Uterus (tissue), 4 donors: ENCODE results near the gene PRKAB2. TPM values are rescaled to one million over a fixed set of nuclear protein-coding genes. Genes with fewer than 3 reads are reported as not detected.

Source experiments
- DNase-seq, 2 donors: peaks; one replicate each; pipeline ENCODE4 v3.0.0-alpha.2; 2019 to 2020
- H3K27ac ChIP-seq, 2 donors: fragments of 200-600 bp; sonication (generic); 1 replicate in 1 of 2; 2 replicates in 1 of 2; pipeline ENCODE4 v1.5.1; 2016 to 2018
- H3K27me3 ChIP-seq, 2 donors: fragments of 200-600 bp; sonication (generic); one replicate each; pipeline ENCODE4 v1.5.1; 2018 to 2019; ENCODE audit warnings: control low read depth in 1 of 2
- H3K36me3 ChIP-seq, 2 donors: fragments of 200-600 bp; sonication (generic); one replicate each; pipeline ENCODE4 v1.5.1; 2019; ENCODE audit warnings: control low read depth in 1 of 2
- H3K4me1 ChIP-seq, 2 donors: fragments of 200-600 bp; sonication (generic); one replicate each; pipeline ENCODE4 v1.5.1; 2018 to 2019; ENCODE audit warnings: control low read depth in 1 of 2
- H3K4me3 ChIP-seq, 2 donors: fragments of 200-600 bp; sonication (generic); 1 replicate in 1 of 2; 2 replicates in 1 of 2; pipeline ENCODE4 v1.5.1; 2018 to 2019; ENCODE audit warnings: mild to moderate bottlenecking in 1 of 2
- H3K9me3 ChIP-seq, 2 donors: fragments of 200-600 bp; sonication (generic); one replicate each; pipeline ENCODE4 v1.5.1; 2019; ENCODE audit warnings: control low read depth in 1 of 2
- CTCF ChIP-seq, 4 experiments: fragments of 200-600 bp in 2 of 4; fragments of 450-650 bp in 2 of 4; sonication (generic) in 2 of 4; IDR thresholded peaks; one replicate each; pipeline ENCODE4 v1.5.1; 2016 to 2019; ENCODE audit warnings: antibody characterized with exemption in 4 of 4, mild to moderate bottlenecking in 2 of 4, moderate library complexity in 1 of 4
- POLR2A ChIP-seq, 2 donors: fragments of 450-650 bp; IDR thresholded peaks; one replicate each; pipeline ENCODE4 v1.6.1; 2016; ENCODE audit warnings: antibody characterized with exemption in 2 of 2, mild to moderate bottlenecking in 1 of 2, moderate library complexity in 1 of 2
- intact Hi-C: fragments of 100-400 bp; cut with DNase I; formaldehyde crosslinking; loops from one replicate; pipeline ENCODE4 v1.15.1; 2023; ENCODE audit warnings: low total_unique reads
- total RNA-seq, 4 donors: library from RNA; depleted of rRNA in 3 of 4; stranded (reverse); fragments of >200 nt in 3 of 4; gene quantifications; one replicate each; pipeline versions ENCODE4 v1.1.0 to v1.2.4, GENCODE V29; 2014 to 2023
- donor health status: DM: yes; HTN: yes; CAD: no.

PRKAB2 gene
- total RNA-seq, 4 donors from 2014 or later = 10.9 to 22.5 (median 15.2) TPM

GRCh38 chr1:147177611-147178380, 5.5 kb upstream of the PRKAB2 start:
- Histone ChIP-seq H3K36me3 (no peaks in the 10 kb centered on the region), H3K27ac (peak overlapping the region; percentile 4 to 18), H3K27me3 (no peaks in the 10 kb centered on the region), H3K9me3 (no peaks in the 10 kb centered on the region), H3K4me3 (peak overlapping the region in 1 of 2 donors; percentile 0), H3K4me1 (peaks cover 0 to 5% of the 10 kb centered on the region in 2 donors)
- DNase-seq = peak in 1 of 2 donors; percentile 19
- TF ChIP-seq CTCF (IDR thresholded peaks at IDR 0.05) (no peak), POLR2A (IDR thresholded peaks at IDR 0.05) (no peak)
- intact Hi-C loops = no loop called here

- Histone ChIP-seq H3K27me3 (no peaks in the 10 kb centered on the region), H3K27ac (peak overlapping the region; percentile 95 to 97), H3K9me3 (no peaks in the 10 kb centered on the region), H3K4me3 (peak overlapping the region; percentile 80 to 87), H3K36me3 (no peaks in the 10 kb centered on the region), H3K4me1 (peaks cover 5 to 7% of the 10 kb centered on the region in 2 donors)
- TF ChIP-seq CTCF (IDR thresholded peaks at IDR 0.05) (no peak), POLR2A (IDR thresholded peaks at IDR 0.05) (no peak)
- intact Hi-C loops = loop anchor here (5.0 kb wide), 1 partner anchor 71 kb away; the partner anchor contains the start of gene CHD1L
- no peak for DNase-seq
These were observed 687 bp downstream of the PRKAB2 start for GRCh38 chr1:147171399-147172167.

- Histone ChIP-seq H3K4me3 (peak overlapping the region in 1 of 2 donors; percentile 87), H3K4me1 (peaks cover 5 to 7% of the 10 kb centered on the region in 2 donors), H3K36me3 (no peaks in the 10 kb centered on the region), H3K27me3 (no peaks in the 10 kb centered on the region), H3K9me3 (no peaks in the 10 kb centered on the region), H3K27ac (peak overlapping the region in 1 of 2 donors; percentile 95)
- no peak for DNase-seq
- intact Hi-C loops = loop anchor here (5.0 kb wide), 1 partner anchor 72 kb away; the partner anchor contains the start of gene CHD1L
- no peak for TF ChIP-seq POLR2A (IDR thresholded peaks at IDR 0.05)
These were observed 2.2 kb downstream of the PRKAB2 start for GRCh38 chr1:147169840-147170674.

- H3K27me3 ChIP-seq = no peaks in the 10 kb centered on the region
- no peak for DNase-seq
- peaks cover 0 to 7% of the 10 kb centered on the region in 2 donors for H3K4me1 ChIP-seq
- no peaks in the 10 kb centered on the region for H3K36me3 ChIP-seq
- intact Hi-C loops = no loop called here
- TF ChIP-seq POLR2A (IDR thresholded peaks at IDR 0.05) = no peak
- H3K9me3 ChIP-seq = no peaks in the 10 kb centered on the region
- H3K27ac ChIP-seq = peak overlapping the region in 1 of 2 donors; percentile 2
- H3K4me3 ChIP-seq = no peak overlapping the region
These were observed 3.1 kb downstream of the PRKAB2 start for GRCh38 chr1:147169171-147169570.

GRCh38 chr1:147168626-147169058, 3.6 kb downstream of the PRKAB2 start:
- Histone ChIP-seq H3K36me3 (no peaks in the 10 kb centered on the region), H3K9me3 (no peaks in the 10 kb centered on the region), H3K4me1 (peaks cover 0 to 7% of the 10 kb centered on the region in 2 donors), H3K27me3 (no peaks in the 10 kb centered on the region), H3K27ac (no peak overlapping the region), H3K4me3 (no peak overlapping the region)
- TF ChIP-seq CTCF (IDR thresholded peaks at IDR 0.05) (no peak), POLR2A (IDR thresholded peaks at IDR 0.05) (no peak)
- peak in 1 of 2 donors; percentile 28 for DNase-seq
- intact Hi-C loops = no loop called here
